Peyer's patch (tissue), 4 donors: ENCODE data around the gene ELK4. TPM values are rescaled to one million over a fixed set of nuclear protein-coding genes. Genes with fewer than 3 reads are reported as not detected.

Source experiments
- DNase-seq, 3 donors: peaks; one replicate each; pipeline ENCODE4 v3.0.0-alpha.2; 2017 to 2019
- H3K27ac ChIP-seq, 4 donors: fragments of 200-600 bp; sonication (generic); one replicate each; pipeline ENCODE4 v1.5.1; 2016 to 2019
- H3K27me3 ChIP-seq, 2 donors: fragments of 200-600 bp; sonication (generic); one replicate each; pipeline ENCODE4 v1.5.1; 2019
- H3K36me3 ChIP-seq, 3 donors: fragments of 200-600 bp; sonication (generic); one replicate each; pipeline ENCODE4 v1.5.1; 2016 to 2019
- H3K4me1 ChIP-seq, 4 donors: fragments of 200-600 bp; sonication (generic); one replicate each; pipeline ENCODE4 v1.5.1; 2016 to 2019
- H3K4me3 ChIP-seq, 4 donors: fragments of 200-600 bp; sonication (generic); 1 replicate in 3 of 4; 2 replicates in 1 of 4; pipeline ENCODE4 v1.5.1; 2016 to 2019; ENCODE audit warnings: mild to moderate bottlenecking in 1 of 4
- H3K9me3 ChIP-seq, 4 donors: fragments of 200-600 bp; sonication (generic); one replicate each; pipeline ENCODE4 v1.5.1; 2016 to 2019; ENCODE audit warnings: mild to moderate bottlenecking in 1 of 4
- CTCF ChIP-seq, 6 experiments: fragments of 450-650 bp in 4 of 6; fragments of 200-600 bp in 2 of 6; sonication (generic) in 1 of 6; IDR thresholded peaks; one replicate each; pipeline ENCODE4 v1.5.1; 2017 to 2019; ENCODE audit warnings: antibody characterized with exemption in 6 of 6, mild to moderate bottlenecking in 3 of 6, moderate library complexity in 1 of 6
- POLR2A ChIP-seq, 2 donors: fragments of 450-650 bp; IDR thresholded peaks; one replicate each; pipeline ENCODE4 v1.5.1; 2017; ENCODE audit warnings: antibody characterized with exemption in 2 of 2, mild to moderate bottlenecking in 2 of 2, moderate library complexity in 2 of 2
- total RNA-seq, 4 donors: library from RNA; depleted of rRNA; stranded (reverse); fragments of >200 nt; gene quantifications; one replicate each; pipeline ENCODE4 v1.1.0, GENCODE V29; 2016

ELK4 gene
- total RNA-seq, 4 donors from 2014 or later, result 16.6 to 66.8 (median 23.7) TPM

- H3K27me3 ChIP-seq, result no peaks in the 10 kb centered on the region
- DNase-seq, result peak in 1 of 3 donors; percentile 45
- no peak overlapping the region for H3K4me3 ChIP-seq
- H3K36me3 ChIP-seq, result no peaks in the 10 kb centered on the region
- peak overlapping the region in 1 of 4 donors; percentile 38 for H3K27ac ChIP-seq
- TF ChIP-seq POLR2A (IDR thresholded peaks at IDR 0.05) (no peak), CTCF (IDR thresholded peaks at IDR 0.05) (no peak)
- H3K9me3 ChIP-seq, result no peaks in the 10 kb centered on the region
- peaks cover 0 to 29% (median 5%) of the 10 kb centered on the region in 4 donors for H3K4me1 ChIP-seq
These were observed 37.0 kb downstream of the ELK4 start for GRCh38 chr1:205594846-205595245.

GRCh38 chr1:205593967-205594366, 37.8 kb downstream of the ELK4 start:
- no peak overlapping the region for H3K4me3 ChIP-seq
- no peak for TF ChIP-seq CTCF (IDR thresholded peaks at IDR 0.05)
- no peak for TF ChIP-seq POLR2A (IDR thresholded peaks at IDR 0.05)
- H3K27ac ChIP-seq, result peak overlapping the region in 1 of 4 donors; percentile 58
- H3K36me3 ChIP-seq, result no peaks in the 10 kb centered on the region
- peaks cover 0 to 29% (median 5%) of the 10 kb centered on the region in 4 donors for H3K4me1 ChIP-seq
- no peaks in the 10 kb centered on the region for H3K9me3 ChIP-seq
- H3K27me3 ChIP-seq, result no peaks in the 10 kb centered on the region
- peak in 1 of 3 donors; percentile 40 for DNase-seq

DNA sequence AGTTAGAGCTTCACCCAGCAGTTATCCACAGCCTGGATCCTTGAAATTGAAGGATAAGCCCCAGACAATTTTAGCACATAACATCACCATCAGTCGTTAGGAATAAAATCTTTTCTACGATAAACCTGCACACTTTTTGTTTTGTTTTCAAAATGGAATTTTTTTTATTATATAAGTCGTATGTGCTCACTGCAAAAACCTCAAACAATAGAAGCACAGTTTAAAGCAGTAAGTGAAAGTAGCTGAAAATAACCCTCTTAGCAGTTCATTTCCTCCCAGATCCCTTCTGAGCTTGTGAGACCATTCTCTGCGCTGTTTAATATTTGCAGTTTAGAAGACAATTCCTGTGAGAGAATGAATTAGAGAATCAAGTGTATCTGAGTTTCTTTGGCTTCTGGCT, 38.3 kb downstream of the ELK4 start:
- Histone ChIP-seq H3K36me3 (no peaks in the 10 kb centered on the region), H3K27me3 (no peaks in the 10 kb centered on the region), H3K9me3 (no peaks in the 10 kb centered on the region), H3K4me3 (no peak overlapping the region), H3K27ac (peak overlapping the region in 1 of 4 donors; percentile 58), H3K4me1 (peaks cover 0 to 29% (median 5%) of the 10 kb centered on the region in 4 donors)
- DNase-seq, result no peak
- no peak for TF ChIP-seq POLR2A (IDR thresholded peaks at IDR 0.05)
- TF ChIP-seq CTCF (IDR thresholded peaks at IDR 0.05), result no peak

- TF ChIP-seq POLR2A (IDR thresholded peaks at IDR 0.05) (no peak), CTCF (IDR thresholded peaks at IDR 0.05) (no peak)
- peak in 1 of 3 donors; percentile 40 for DNase-seq
- Histone ChIP-seq H3K4me3 (peak overlapping the region in 2 of 4 donors; percentile 16 to 58), H3K27me3 (no peaks in the 10 kb centered on the region), H3K27ac (peak overlapping the region in 2 of 4 donors; percentile 57 to 80), H3K9me3 (no peaks in the 10 kb centered on the region), H3K4me1 (peaks cover 0 to 25% (median 5%) of the 10 kb centered on the region in 4 donors), H3K36me3 (no peaks in the 10 kb centered on the region)
These were observed 39.3 kb downstream of the ELK4 start for GRCh38 chr1:205592443-205593003.

- peak in 1 of 2 donors; percentile 41 for TF ChIP-seq POLR2A (IDR thresholded peaks at IDR 0.05)
- TF ChIP-seq CTCF (IDR thresholded peaks at IDR 0.05), result peak; percentile 95 to 99 (median 98)
- H3K4me3 ChIP-seq, result peak overlapping the region; percentile 31 to 64 (median 53)
- H3K36me3 ChIP-seq, result no peaks in the 10 kb centered on the region
- H3K9me3 ChIP-seq, result no peaks in the 10 kb centered on the region
- DNase-seq, result peak; percentile 87 to 95 (median 93)
- H3K4me1 ChIP-seq, result peaks cover 0 to 25% (median 5%) of the 10 kb centered on the region in 4 donors
- H3K27me3 ChIP-seq, result no peaks in the 10 kb centered on the region
- H3K27ac ChIP-seq, result peak overlapping the region; percentile 57 to 80 (median 70)
These were observed 40.1 kb downstream of the ELK4 start for GRCh38 chr1:205591522-205592351.
